WI38 (cell line): ENCODE results near the gene PIWIL4.

Experiments
- H3K4me3 ChIP-seq: 2 replicates; pipeline ENCODE4 v1.5.1; 2011; ENCODE audit warnings: low read depth, mild to moderate bottlenecking, control low read depth, low read length
- TF ChIP-seq, protein P1 (sequence below): IDR thresholded peaks from 2 replicates; pipeline ENCODE4 v1.5.1; 2012; ENCODE audit warnings: low read depth, mild to moderate bottlenecking, control low read depth, low read length

PIWIL4 gene

DNA sequence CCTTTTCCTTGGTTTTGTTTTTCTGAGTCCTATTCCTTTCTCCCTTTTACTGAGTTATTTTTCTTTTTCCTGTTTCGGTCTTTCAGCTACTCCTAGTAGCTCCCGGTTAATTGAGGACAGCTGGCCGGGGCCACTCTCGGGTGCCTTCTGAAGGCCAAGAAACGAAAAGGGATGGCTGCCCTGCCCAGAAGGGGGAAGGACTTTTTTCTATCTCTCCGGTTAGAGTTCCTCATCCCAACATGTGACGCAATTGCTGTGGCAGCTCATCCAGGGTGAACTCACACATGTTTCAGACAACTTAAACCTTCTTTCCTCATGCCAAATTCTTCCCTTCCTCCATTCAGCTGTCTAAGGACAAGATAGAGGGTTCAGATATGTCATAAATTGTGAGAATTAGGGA is 83.6 kb downstream of the PIWIL4 start:
- no peak overlapping the region for H3K4me3 ChIP-seq
- TF ChIP-seq, protein P1, sequence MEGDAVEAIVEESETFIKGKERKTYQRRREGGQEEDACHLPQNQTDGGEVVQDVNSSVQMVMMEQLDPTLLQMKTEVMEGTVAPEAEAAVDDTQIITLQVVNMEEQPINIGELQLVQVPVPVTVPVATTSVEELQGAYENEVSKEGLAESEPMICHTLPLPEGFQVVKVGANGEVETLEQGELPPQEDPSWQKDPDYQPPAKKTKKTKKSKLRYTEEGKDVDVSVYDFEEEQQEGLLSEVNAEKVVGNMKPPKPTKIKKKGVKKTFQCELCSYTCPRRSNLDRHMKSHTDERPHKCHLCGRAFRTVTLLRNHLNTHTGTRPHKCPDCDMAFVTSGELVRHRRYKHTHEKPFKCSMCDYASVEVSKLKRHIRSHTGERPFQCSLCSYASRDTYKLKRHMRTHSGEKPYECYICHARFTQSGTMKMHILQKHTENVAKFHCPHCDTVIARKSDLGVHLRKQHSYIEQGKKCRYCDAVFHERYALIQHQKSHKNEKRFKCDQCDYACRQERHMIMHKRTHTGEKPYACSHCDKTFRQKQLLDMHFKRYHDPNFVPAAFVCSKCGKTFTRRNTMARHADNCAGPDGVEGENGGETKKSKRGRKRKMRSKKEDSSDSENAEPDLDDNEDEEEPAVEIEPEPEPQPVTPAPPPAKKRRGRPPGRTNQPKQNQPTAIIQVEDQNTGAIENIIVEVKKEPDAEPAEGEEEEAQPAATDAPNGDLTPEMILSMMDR, result no peak

DNA sequence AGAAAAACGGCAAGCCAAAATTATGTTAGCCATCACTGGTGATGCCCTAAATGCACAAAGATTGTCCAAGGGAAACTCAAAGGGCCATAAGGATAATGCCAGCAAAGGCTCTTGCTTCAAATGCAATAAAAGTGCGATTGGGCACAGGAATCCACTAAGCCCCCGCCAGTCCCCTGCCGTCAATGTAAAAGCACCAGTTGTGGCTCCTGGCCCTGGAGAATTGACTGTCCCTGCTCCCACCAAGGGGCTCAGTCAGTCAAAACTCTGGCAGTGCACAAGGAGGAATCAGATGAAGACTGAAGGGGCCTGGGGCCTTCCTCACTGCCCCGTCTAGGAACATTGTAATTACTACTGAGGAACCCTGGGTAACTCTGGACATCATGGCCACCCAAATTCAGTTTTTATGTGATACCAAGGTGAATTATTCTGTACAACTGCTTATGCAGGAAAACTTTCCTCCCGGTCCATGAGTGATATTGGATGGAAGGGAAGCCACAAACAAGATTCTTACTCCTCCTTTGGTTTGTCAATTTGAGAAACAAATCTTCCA is 85.6 kb downstream of the PIWIL4 start:
- TF ChIP-seq, protein P1, result no peak
- no peak overlapping the region for H3K4me3 ChIP-seq

DNA sequence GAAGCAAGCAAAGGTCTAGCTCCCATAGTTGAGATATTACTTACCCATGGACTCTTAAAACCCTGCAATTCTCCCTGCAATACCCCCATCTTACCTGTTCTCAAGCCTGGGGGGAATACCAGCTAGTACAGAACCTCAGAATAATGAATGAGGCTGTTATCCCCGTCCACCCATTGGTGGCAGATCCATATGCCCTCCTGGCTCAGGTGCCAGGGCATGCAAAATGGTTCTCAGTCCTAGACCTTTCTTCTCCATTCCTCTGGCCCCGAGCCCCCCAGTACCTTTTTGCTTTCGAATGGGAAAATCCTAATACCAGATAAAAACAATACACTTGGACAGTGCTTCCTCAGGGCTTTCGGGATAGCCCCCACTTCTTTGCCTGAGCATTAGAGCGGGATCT is 86.4 kb downstream of the PIWIL4 start:
- TF ChIP-seq, protein P1, result no peak

DNA sequence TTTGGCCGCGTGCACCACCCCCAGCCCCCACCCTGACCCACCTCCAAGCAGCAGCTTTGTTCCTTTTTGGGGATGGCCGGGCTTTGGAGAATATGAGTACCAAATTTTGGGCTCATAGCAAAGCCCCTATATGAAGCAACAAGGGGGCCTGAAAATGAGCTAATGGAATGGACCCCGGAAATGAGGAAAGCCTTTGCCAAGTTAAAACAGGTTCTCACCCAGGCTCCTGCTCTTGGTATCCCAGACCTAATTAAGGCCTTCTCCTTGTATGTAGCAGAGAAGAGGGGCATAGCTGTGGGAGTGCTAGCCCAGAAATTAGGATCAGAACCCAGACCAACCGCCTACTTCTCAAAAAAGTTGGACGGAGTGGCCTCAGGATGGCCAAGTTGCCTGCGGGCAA is 87.0 kb downstream of the PIWIL4 start:
- TF ChIP-seq, protein P1, result no peak

More for the DNA sequence above, 86.4 kb downstream of the PIWIL4 start:
- no peak overlapping the region for H3K4me3 ChIP-seq

DNA sequence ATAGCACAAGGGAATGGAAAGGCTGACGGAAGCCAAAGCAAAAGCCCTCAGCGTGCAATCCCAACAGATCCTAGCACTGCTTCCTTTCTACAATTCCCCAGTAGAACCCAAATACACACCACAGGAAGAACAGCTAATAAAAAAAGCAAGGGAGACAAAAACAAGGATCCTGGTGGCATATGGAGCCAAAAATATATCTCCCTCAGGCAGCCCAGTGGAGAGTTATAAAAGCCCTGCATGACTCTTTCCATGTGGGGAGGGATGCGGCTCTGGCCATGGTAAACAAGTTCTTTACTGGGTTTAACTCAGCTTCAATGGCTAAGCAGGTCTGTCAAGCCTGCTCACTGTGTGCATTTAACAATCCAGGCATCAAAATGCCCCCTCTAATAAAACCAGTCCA is 88.1 kb downstream of the PIWIL4 start:
- H3K4me3 ChIP-seq, result no peak overlapping the region
- TF ChIP-seq, protein P1, result no peak

More for the DNA sequence above, 87.0 kb downstream of the PIWIL4 start:
- no peak overlapping the region for H3K4me3 ChIP-seq

DNA sequence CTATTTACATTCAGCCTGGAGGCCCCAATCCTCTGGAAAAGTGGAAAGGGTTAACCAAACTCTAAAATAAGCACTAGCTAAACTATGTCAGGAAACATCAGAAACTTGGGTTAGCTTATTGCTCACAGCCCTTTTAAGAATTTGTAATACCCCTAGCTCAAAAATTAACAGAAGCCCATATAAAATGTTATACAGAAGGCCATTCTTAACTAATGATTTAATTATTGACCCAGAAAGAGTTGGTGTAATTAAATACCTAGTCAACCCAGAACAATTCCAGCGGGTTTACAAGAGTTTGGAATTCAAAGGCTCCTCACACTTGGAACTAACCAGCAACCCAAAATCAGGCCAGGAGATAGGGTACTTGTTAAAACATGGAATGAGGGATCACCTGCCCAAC is 88.8 kb downstream of the PIWIL4 start:
- H3K4me3 ChIP-seq, result no peak overlapping the region
- TF ChIP-seq, protein P1, result no peak

DNA sequence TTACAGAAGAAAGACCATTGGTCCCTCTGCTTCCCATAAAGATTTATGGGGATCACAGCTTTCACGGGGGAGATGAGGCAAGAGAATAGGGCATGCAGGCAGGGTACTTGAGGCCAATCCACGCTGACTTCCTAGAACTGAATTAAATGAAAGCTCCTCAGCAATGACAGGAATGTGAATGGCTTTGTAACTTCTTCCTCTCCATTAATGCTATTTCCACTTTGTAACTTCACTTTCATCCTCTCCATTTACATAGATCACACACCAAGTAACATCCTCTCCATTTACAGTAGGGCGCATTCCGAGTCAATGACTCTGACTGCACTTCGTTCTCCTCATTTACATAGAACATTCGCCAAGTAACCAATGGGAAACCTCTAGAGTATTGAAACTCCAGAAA is 89.8 kb downstream of the PIWIL4 start:
- H3K4me3 ChIP-seq, result no peak overlapping the region
- TF ChIP-seq, protein P1, result no peak
